ENCODE results near the gene PTPN23.

GRCh38 chr3:47337656-47338055 is 43.2 kb upstream of the PTPN23 start:
- no peak for TF ChIP-seq POLR2AphosphoS5 (IDR thresholded peaks at IDR 0.05)
- no peak for TF ChIP-seq EP300 (IDR thresholded peaks at IDR 0.05; ENCODE audit: low read depth)
- TF ChIP-seq CTCF (IDR thresholded peaks at IDR 0.05) = no peak
